NCI-H1092 treated with DMSO at 0.1 percent for 48 hours (cell line): ENCODE results near the gene ZBTB37.
"Not testable (repeated sequence)": the region's sequence is repeated elsewhere in the genome, so short reads cannot be mapped to it uniquely, and the experiment has no call there.

ENCODE experiments used
- DNase-seq: peaks from one replicate; lab custom pipeline; 2025; lab: John Stamatoyannopoulos, UW

The ZBTB37 gene, protein sequence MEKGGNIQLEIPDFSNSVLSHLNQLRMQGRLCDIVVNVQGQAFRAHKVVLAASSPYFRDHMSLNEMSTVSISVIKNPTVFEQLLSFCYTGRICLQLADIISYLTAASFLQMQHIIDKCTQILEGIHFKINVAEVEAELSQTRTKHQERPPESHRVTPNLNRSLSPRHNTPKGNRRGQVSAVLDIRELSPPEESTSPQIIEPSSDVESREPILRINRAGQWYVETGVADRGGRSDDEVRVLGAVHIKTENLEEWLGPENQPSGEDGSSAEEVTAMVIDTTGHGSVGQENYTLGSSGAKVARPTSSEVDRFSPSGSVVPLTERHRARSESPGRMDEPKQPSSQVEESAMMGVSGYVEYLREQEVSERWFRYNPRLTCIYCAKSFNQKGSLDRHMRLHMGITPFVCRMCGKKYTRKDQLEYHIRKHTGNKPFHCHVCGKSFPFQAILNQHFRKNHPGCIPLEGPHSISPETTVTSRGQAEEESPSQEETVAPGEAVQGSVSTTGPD

GRCh38 chr1:173868266-173869020 lies at the start of gene ZBTB37:
Gene ZBTB37 (plus strand): TSS chr1:173868380. CDS start chr1:173870226, 1,846 bp downstream.
- peak; percentile 91 for DNase-seq

GRCh38 chr1:173818459-173818858 lies 49.7 kb upstream of the ZBTB37 start:
- DNase-seq = no peak

DNA sequence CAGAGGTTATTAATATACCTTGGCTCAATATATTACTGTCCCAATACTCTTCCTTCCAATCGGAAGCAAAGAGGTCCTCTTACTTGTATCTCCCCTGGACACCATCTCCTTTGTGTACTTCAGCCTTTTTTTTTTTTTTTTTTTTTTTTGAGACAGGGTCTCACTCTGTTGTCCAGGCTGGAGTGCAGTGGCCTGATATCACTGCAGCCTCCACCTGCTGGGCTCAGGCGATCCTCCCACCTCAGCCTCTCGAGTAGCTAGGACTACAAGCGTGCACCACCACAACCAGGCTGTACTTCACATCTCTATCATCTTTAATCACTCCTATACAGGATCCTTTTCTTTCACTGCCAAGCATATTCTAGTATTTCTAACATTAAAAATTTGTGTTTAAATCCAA lies 46.5 kb upstream of the ZBTB37 start:
- no peak for DNase-seq

DNA sequence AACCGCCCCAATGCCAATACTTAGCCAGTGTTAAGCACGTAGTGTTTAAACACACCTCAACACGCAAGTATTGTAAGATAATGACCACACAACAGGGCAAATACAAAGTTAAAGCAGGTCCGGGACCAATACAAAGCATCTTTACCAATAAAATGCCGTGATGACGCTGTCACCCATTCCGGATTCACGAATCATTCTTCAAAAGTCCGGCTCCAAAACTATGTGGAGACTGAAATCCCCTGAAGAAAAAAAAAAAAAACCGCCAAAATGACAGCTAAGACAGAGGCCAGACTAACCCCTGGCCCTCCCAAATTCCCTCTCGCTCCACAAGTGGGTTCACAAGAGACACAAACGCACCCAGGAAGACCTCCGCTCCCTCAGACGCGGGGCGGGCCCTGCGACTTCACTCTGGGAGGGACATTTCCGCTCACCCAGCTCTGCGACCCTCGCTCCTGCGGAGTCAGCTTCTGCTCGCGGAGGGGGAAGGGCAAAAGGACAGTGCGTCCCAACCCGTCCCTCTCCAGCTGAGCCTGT lies 44.3 kb upstream of the ZBTB37 start:
- no peak for DNase-seq

DNA sequence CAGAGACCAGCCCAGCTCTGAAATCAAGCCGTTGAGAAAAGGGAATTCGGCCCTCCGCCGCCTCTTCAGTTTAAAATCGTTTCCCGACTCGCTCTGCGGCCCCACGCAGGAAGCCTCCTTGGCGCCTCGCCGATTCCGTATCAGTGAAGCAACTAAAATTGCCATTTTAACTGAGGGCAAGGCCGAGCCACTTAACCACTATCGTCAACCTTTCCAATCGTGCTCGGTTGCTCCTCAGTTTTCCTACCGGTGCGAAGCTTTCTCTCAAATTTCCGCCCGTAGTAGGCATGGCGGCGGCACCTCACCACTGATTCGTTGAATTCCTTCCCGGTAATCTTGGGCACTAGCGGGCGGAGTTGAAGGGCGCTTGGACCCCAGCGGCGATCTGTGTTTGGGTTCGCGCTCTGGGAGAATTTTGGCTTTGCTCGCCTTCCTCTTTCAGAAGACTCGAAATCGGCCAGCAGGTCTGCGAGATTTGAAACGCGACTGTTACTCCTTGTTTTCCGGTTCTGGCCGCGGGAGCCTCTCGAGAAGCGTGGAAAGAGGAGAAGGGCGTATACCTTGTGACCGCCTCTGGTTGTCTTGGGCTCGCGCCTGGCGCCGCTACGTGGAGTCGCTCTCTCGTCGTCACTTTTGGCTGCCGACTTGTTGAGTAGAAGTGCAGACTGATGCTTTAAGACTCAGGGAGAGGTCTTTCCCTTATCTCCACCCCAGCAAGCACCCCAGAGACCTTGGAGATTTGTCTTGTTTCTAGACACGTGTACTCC lies 43.7 kb upstream of the ZBTB37 start, which contains the start of the genes CENPL and DARS2:
TSS of gene CENPL (minus strand) at position 569 of the 767 bp plus-strand sequence. CDS start 13,584 bp downstream, outside the sequence.
TSS of gene DARS2 (plus strand) at position 359 of the 767 bp plus-strand sequence. CDS start 557 bp downstream, outside the sequence.
- peak; percentile 100 for DNase-seq

DNA sequence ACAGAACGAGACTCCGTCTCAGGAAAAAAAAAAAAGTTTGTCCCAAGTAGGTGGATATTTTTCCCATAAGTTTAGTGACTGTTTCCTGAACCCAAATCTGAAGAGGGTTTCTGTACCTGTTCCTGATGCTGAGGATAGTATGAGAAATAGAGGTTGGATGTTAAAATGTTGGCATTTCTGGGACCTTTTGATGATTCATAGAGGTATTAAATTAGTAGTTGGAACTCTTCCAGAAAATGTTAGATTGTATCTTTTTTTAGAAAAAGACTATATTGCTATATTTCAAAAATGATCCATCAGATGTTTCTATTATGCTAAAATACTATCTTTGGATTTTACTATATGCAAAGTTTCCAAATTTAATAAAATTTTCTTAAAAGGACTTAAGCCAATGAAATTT lies 40.6 kb upstream of the ZBTB37 start:
- DNase-seq = no peak

DNA sequence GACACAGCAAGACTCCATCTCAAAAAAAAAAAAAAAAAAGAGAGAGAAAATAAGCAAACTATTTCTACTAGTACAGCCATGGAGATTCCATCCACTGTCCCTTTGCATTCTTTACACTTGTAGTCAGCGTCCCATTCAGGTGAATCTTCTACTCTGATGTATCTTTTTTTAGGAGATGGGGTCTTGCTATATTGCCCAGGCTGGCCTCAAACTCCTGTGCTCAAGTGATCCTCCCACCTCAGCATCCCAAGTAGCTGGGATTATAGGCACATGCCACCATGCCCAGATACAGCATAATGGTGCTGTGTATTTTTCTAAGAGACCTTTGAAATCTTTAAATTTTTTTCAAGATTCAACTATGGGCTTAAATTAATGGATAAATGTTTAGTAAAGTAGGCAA lies 35.4 kb upstream of the ZBTB37 start:
- DNase-seq = no peak

GRCh38 chr1:173852105-173852504 lies 16.1 kb upstream of the ZBTB37 start:
- DNase-seq = no peak

DNA sequence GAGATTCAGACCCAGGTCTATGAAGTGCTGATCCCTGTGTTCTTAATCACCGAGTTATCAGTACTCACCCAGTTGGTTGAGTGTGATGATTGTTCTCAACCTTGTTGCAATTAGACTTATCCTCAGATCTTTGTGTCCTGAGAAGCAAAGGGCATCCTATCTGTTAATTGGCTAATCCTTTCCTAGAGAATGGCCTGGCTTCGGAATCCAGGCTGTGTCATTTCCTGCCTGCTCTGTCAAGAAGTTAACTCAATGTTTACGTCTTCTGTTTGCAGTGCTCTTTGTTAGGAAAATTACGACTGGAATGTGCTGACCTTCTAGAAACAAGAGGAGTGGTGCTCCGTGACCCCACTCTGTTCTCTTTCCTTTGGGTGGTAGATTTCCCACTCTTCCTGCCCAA lies 15.1 kb upstream of the ZBTB37 start:
- DNase-seq = no peak

DNA sequence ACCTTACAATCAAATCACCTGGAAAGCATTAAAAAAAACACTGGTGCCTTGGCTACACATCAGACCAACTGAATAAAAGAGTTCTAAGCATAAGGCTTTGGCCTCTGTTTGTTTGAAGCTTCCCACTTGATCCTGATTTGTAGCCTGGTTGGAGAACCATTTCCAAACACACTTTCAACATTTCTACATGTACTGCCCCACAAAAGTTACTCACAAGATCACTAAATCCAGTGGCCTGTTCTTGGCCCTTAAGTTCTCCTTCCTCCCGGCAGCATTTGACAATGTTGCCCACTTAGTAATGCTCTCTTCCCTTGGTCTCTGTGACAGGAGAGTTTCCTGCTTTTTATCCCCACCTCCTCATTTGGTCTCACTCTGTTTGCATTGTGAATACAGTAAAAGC lies 12.2 kb upstream of the ZBTB37 start:
- DNase-seq = no peak

- no peak for DNase-seq
Observed at GRCh38 chr1:173856903-173857302, 11.3 kb upstream of the ZBTB37 start.

DNA sequence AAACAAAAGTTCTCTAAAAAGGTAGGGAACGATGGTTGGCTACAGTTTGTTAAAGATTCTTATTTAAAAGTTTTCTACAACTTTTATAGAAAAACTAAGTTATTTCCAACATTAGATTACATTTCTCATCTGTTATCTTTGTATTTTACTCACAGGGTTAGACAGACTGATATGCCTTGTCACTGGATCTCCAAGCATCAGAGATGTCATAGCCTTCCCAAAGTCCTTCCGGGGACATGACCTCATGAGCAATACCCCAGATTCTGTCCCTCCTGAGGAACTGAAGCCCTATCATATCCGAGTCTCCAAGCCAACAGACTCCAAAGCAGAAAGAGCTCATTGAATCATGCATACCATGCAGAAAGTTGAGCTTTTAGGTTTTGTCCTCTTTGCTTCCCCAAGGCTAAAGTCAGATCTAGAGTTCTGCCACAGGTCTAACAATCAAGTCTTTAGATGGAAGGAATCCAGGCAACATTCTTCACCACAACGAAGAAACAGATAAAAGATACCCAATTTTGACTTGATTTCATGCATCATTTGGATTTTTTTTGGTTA lies 10.7 kb upstream of the ZBTB37 start:
- DNase-seq = no peak

DNA sequence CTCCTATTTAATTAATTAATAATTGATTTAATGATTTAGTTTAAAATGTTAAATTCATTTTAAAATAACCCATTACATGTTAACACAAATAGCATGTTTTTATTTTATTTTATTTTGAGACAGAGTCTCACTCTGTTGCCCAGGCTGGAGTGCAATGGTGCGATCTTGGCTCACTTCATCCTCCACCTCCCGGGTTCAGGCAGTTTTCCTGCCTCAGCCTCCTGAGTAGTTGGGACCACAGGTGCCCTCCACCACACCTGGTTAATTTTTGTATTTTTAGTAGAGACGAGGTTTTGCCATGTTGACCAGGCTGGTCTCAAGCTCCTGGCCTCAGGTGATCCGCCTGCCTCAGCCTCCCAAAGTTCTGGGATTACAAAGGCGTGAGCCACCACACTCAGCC lies 8.6 kb upstream of the ZBTB37 start:
- not testable (repeated sequence) for DNase-seq

DNA sequence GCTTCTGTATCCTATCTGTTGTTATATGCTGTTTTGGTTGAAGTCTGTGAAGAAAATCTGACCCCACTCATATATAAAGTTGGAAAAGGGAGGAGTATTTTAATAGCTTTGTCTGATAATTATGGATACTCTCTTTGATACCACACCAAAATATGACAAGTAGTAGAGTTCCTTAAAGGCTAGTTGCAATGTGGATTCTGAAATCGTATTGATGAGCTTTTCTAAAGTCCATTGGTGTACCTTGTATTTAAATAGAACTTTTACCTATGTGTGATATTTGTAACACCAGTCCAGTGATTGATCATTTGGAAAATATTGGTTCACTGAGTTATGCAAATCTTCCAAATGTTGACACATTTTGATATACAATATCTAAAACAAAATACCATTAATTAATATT lies 8.1 kb upstream of the ZBTB37 start:
- DNase-seq = no peak

DNA sequence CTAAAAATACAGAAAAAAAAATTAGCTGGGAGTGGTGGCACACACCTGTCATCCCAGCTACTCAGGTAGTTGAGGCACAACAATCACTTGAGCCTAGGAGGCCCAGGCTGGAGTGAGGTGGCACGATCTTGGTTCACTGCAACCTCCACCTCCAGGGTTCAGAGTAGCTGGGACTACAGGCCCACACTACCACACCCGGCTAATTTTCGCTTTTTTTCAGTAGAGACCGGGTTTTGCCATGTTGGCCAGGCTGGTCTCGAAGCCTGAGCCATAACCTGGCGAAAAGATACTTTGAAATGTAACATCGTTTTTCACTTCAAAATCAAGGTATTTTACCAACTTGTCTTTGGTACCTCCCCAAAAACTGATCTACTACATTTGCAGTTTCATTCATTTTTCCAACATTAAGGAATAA lies 6.4 kb upstream of the ZBTB37 start:
- no peak for DNase-seq

- DNase-seq = not testable (repeated sequence)
Observed at GRCh38 chr1:173862146-173862768, 5.9 kb upstream of the ZBTB37 start.

DNA sequence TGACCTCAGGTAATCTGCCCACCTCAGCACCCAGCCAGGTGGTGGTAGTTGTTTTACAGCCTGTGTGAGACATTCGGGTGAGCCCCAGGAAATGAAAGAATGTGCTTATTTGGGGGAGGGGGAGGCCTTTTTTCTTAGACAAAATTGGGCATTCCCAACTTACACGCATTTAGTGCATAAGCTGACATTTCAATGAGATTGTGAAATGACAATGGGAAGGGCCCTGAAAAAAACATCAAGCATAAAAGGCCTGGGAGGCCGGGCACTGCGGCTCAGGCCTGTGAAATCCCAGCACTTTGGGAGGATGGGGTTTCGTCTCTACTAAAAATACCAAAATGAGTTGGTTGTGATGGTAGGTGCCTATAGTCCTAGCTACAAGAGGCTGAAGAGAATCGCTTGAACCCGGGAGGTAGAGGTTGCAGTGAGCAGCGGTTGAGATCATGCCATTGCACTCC lies 5.4 kb upstream of the ZBTB37 start:
- no peak for DNase-seq

GRCh38 chr1:173863224-173864161 lies 4.7 kb upstream of the ZBTB37 start:
- DNase-seq = no peak

DNA sequence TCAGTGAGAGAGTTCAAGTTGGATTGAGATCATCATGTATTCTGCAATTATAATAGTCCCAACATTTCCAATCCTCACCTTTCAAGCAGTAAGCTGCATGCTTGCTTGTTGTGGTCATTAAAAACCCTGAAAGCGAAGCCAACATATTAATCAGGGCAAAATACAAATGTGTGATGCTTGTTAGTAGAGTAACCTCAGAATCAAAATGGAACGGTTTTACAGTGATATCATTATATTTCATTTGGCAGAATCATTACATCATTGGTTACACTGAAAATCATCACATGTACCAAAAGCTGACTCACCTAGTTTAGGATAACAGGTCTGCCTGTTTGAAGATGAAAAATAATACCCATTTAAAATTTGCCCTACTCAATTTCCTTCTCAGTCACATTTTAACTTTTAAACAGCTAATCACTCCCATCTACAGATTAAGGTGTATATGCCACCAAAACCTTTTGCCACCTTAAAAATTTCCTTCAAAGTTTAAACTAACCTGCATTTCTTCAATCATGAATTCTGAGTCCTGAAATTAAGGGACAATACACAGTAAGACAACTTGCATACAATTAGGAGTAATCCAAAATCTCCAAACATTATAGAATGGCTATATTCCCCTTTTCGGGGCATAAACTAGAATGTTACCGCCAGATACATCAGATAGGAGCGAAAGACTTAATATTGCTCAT lies 3.9 kb upstream of the ZBTB37 start:
- DNase-seq = no peak
